Endodermal cell (in vitro differentiated cells): Measurements from ENCODE around the gene GABRG3. TPM values are rescaled to one million over a fixed set of nuclear protein-coding genes. Genes with fewer than 3 reads are reported as not detected.
A peak's percentile ranks its signal among the peaks of the same experiment; 100 is the strongest.

Source experiments
- DNase-seq: peaks from one replicate; pipeline ENCODE4 v3.0.0-alpha.2; 2017
- H3K27ac ChIP-seq: 2 replicates; pipeline ENCODE4 v1.5.1; 2013; ENCODE audit warnings: mild to moderate bottlenecking, low read depth, low read length, moderate library complexity
- H3K27me3 ChIP-seq: 2 replicates; pipeline ENCODE4 v1.6.1; 2013; ENCODE audit warnings: mild to moderate bottlenecking, low read length, moderate library complexity; ENCODE audit not compliant: insufficient read depth, control insufficient read depth, poor library complexity, severe bottlenecking
- H3K36me3 ChIP-seq: 2 replicates; pipeline ENCODE4 v1.7.0; 2013; ENCODE audit warnings: mild to moderate bottlenecking, low read length, moderate library complexity; ENCODE audit not compliant: control insufficient read depth, insufficient read depth
- H3K4me1 ChIP-seq: one replicate; pipeline ENCODE4 v1.7.0; 2013; ENCODE audit warnings: low read length; ENCODE audit not compliant: control insufficient read depth, insufficient read depth
- H3K4me3 ChIP-seq: 2 replicates; pipeline ENCODE4 v1.5.1; 2013; ENCODE audit warnings: mild to moderate bottlenecking, low read length, moderate library complexity
- H3K9ac ChIP-seq: 2 replicates; pipeline ENCODE4 v1.6.1; 2013; ENCODE audit warnings: mild to moderate bottlenecking, low read length, moderate library complexity; ENCODE audit not compliant: poor library complexity, severe bottlenecking; ENCODE audit errors: extremely low read depth
- H3K9me3 ChIP-seq: 2 replicates; pipeline ENCODE4 v1.6.1; 2013; ENCODE audit warnings: mild to moderate bottlenecking, low read length, moderate library complexity; ENCODE audit not compliant: control insufficient read depth
- H3K27ac Mint-ChIP-seq: 2 replicates; pipeline ENCODE4 v1.8.0; 2020; ENCODE audit warnings: mixed read lengths
- H3K27me3 Mint-ChIP-seq: 2 replicates; pipeline ENCODE4 v1.8.0; 2021; ENCODE audit warnings: mild to moderate bottlenecking, mixed read lengths; ENCODE audit not compliant: insufficient read depth
- H3K36me3 Mint-ChIP-seq: 2 replicates; pipeline ENCODE4 v1.8.0; 2020; ENCODE audit warnings: low read depth, mixed read lengths
- H3K4me1 Mint-ChIP-seq: 2 replicates; pipeline ENCODE4 v1.8.0; 2020; ENCODE audit warnings: mixed read lengths
- H3K4me3 Mint-ChIP-seq: 2 replicates; pipeline ENCODE4 v1.8.0; 2020; ENCODE audit warnings: mild to moderate bottlenecking, moderate library complexity, mixed read lengths
- H3K9me3 Mint-ChIP-seq: 2 replicates; pipeline ENCODE4 v1.8.0; 2020; ENCODE audit warnings: mild to moderate bottlenecking, mixed read lengths
- WGBS, 2 experiments: methylation state at CpG; one replicate each; pipeline versions ENCODE4 v1.1.5 to v1.1.7; 2013; ENCODE audit warnings: missing lambda C conversion rate in 2 of 2, mixed read lengths in 1 of 2; ENCODE audit not compliant: insufficient coverage in 1 of 2, insufficient read length in 1 of 2; 5-methylcytosine and 5-hydroxymethylcytosine counted together
- total RNA-seq, 2 donors: library from RNA; stranded (reverse); fragmentation: NEBNext Ultra II Directional in 1 of 2; extraction: Animal tissue kit (Norgen Biotek cat#: 25700) in 1 of 2; gene quantifications; 2 replicates in 1 of 2; 3 replicates in 1 of 2; pipeline ENCODE4 v1.2.1, GENCODE V29; 2021
- TF ChIP-seq, protein P1 (sequence below): fragments of 200-600 bp; sonication (generic); conservative IDR thresholded peaks from 2 replicates; pipeline ENCODE4 v1.5.0; 2021; ENCODE audit warnings: antibody characterized with exemption, mild to moderate bottlenecking

The GABRG3 gene
- total RNA-seq, 2 donors from 2014 or later: 0.48 to 0.84 TPM

DNA sequence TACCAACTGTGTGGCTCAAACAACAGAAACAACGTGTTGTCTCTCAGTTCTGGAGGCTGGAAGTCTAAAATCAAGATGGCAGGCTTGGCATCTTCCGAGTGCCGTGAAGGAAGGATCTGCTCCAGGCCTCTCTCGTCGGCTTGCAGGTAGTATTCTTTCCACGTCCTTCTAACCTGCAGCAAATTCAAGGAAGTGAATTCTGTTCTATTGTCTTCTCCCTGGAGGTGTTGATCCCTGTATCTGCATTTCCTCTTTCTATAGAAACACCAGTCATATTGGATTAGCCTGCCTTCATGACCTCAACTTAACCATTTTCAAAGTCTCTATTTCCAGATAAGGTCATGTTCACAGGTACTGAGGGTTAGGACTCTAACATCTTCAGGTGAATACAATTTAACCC, 512.1 kb downstream of the GABRG3 start:
- H3K27me3 ChIP-seq: no peaks in the 10 kb centered on the region
- no peak overlapping the region for H3K4me3 Mint-ChIP-seq
- no peak overlapping the region for H3K9ac ChIP-seq
- H3K36me3 Mint-ChIP-seq: no peaks in the 10 kb centered on the region
- no peaks in the 10 kb centered on the region for H3K9me3 ChIP-seq
- H3K4me1 ChIP-seq: no peaks in the 10 kb centered on the region
- 68 to 85% methylated on average over 6 of the region's 6 CpGs for WGBS, 2 experiments
- no peak overlapping the region for H3K4me3 ChIP-seq
- no peaks in the 10 kb centered on the region for H3K27me3 Mint-ChIP-seq
- no peak overlapping the region for H3K27ac Mint-ChIP-seq
- H3K27ac ChIP-seq: no peak overlapping the region
- peaks cover 2% of the 10 kb centered on the region for H3K9me3 Mint-ChIP-seq
- TF ChIP-seq, protein P1, sequence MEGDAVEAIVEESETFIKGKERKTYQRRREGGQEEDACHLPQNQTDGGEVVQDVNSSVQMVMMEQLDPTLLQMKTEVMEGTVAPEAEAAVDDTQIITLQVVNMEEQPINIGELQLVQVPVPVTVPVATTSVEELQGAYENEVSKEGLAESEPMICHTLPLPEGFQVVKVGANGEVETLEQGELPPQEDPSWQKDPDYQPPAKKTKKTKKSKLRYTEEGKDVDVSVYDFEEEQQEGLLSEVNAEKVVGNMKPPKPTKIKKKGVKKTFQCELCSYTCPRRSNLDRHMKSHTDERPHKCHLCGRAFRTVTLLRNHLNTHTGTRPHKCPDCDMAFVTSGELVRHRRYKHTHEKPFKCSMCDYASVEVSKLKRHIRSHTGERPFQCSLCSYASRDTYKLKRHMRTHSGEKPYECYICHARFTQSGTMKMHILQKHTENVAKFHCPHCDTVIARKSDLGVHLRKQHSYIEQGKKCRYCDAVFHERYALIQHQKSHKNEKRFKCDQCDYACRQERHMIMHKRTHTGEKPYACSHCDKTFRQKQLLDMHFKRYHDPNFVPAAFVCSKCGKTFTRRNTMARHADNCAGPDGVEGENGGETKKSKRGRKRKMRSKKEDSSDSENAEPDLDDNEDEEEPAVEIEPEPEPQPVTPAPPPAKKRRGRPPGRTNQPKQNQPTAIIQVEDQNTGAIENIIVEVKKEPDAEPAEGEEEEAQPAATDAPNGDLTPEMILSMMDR: no peak
- no peak for DNase-seq
- no peaks in the 10 kb centered on the region for H3K36me3 ChIP-seq
- peaks cover 17% of the 10 kb centered on the region for H3K4me1 Mint-ChIP-seq

DNA sequence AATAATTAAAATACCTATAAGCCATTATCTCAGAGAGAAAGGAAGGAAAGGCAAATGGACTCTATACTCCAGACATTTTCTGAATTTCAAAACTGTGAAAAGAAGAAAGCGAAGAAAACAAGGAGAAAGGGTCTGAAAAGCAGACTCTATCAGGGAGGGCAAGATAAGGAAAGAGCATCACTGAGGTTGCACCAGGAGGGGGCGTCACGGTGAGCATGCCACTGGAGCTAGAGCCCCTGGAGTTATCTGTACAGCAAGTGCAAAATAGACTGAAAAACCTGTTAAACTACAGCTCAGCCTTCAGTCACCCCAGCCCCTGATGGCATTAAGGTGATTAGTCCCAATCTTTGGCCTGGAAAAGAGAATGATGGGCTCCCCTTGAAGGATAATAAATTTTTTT, 514.3 kb downstream of the GABRG3 start:
- WGBS, 2 experiments: 92 to 95% methylated on average over 2 to 3 of the region's 3 CpGs
- no peaks in the 10 kb centered on the region for H3K27me3 ChIP-seq
- no peak overlapping the region for H3K27ac Mint-ChIP-seq
- TF ChIP-seq, protein P1: peak; percentile 63
- H3K27me3 Mint-ChIP-seq: no peaks in the 10 kb centered on the region
- no peak overlapping the region for H3K4me3 Mint-ChIP-seq
- no peaks in the 10 kb centered on the region for H3K36me3 ChIP-seq
- no peaks in the 10 kb centered on the region for H3K36me3 Mint-ChIP-seq
- H3K9ac ChIP-seq: no peak overlapping the region
- no peaks in the 10 kb centered on the region for H3K4me1 ChIP-seq
- H3K27ac ChIP-seq: no peak overlapping the region
- DNase-seq: no peak
- no peaks in the 10 kb centered on the region for H3K9me3 ChIP-seq
- peaks cover 17% of the 10 kb centered on the region for H3K4me1 Mint-ChIP-seq
- H3K4me3 ChIP-seq: no peak overlapping the region
- no peaks in the 10 kb centered on the region for H3K9me3 Mint-ChIP-seq

DNA sequence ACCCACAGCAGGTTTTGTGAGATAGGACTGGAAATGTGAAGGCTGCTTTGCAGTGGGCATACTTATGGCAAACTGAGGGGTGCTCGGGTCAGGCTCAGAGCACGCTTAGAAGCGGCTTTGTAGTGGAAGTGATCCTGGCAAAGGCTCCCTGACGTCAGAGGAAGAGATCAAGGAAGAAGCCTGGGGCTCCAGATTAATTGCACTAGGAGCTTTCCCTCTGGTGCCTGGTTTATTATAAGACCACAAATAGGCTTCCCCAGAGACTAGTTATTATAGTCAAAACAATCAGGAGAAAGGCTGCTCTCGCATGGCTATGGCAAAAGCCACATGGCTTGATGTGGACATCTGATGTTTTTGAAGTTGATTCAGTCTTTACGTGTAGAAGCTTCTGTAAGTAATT, 515.1 kb downstream of the GABRG3 start:
- Histone ChIP-seq H3K27ac (peak overlapping the region; percentile 24), H3K27me3 (no peaks in the 10 kb centered on the region), H3K9me3 (no peaks in the 10 kb centered on the region), H3K4me1 (no peaks in the 10 kb centered on the region), H3K9ac (no peak overlapping the region), H3K36me3 (no peaks in the 10 kb centered on the region), H3K4me3 (no peak overlapping the region)
- TF ChIP-seq, protein P1: no peak
- Mint-ChIP-seq H3K27ac (no peak overlapping the region), H3K9me3 (no peaks in the 10 kb centered on the region), H3K4me3 (no peak overlapping the region), H3K36me3 (no peaks in the 10 kb centered on the region), H3K4me1 (peaks cover 17% of the 10 kb centered on the region), H3K27me3 (no peaks in the 10 kb centered on the region)
- DNase-seq: no peak
- 87 to 88% methylated on average over 4 to 6 of the region's 6 CpGs for WGBS, 2 experiments
